Type B pancreatic cell (in vitro differentiated cells): ENCODE measurements around the gene KCNQ2. TPM values are rescaled to one million over a fixed set of nuclear protein-coding genes. Genes with fewer than 3 reads are reported as not detected.
A peak's percentile ranks its signal among the peaks of the same experiment; 100 is the strongest.

ENCODE experiments used
- DNase-seq: peaks from one replicate; pipeline ENCODE4 v3.0.0; 2021; ENCODE audit warnings: mixed read lengths; ENCODE audit not compliant: unreplicated experiment; ENCODE audit errors: extremely low spot score
- H3K27ac Mint-ChIP-seq: 2 replicates; pipeline ENCODE4 v1.8.0; 2021; ENCODE audit warnings: mild to moderate bottlenecking, mixed read lengths
- H3K27me3 Mint-ChIP-seq: 2 replicates; pipeline ENCODE4 v1.8.0; 2021; ENCODE audit warnings: mixed read lengths
- H3K36me3 Mint-ChIP-seq: 2 replicates; pipeline ENCODE4 v1.8.0; 2021; ENCODE audit warnings: mixed read lengths
- H3K4me1 Mint-ChIP-seq: one replicate; pipeline ENCODE4 v1.8.0; 2021; ENCODE audit warnings: mixed read lengths; ENCODE audit not compliant: unreplicated experiment
- H3K4me3 Mint-ChIP-seq: 2 replicates; pipeline ENCODE4 v1.8.0; 2021; ENCODE audit warnings: mild to moderate bottlenecking, mixed read lengths
- H3K9me3 Mint-ChIP-seq: 2 replicates; pipeline ENCODE4 v1.8.0; 2021; ENCODE audit warnings: mixed read lengths
- total RNA-seq: library from RNA; stranded (reverse); gene quantifications from 2 replicates; pipeline ENCODE4 v1.2.1, GENCODE V29; 2021; ENCODE audit warnings: low replicate concordance
- TF ChIP-seq, protein P1 (sequence below): fragments of 200-600 bp; sonication (generic); conservative IDR thresholded peaks from 2 replicates; pipeline ENCODE4 v1.5.0; 2021; ENCODE audit warnings: antibody characterized with exemption, mild to moderate bottlenecking

Gene KCNQ2
- total RNA-seq, 1 donor from 2014 or later, result 47.3 TPM

DNA sequence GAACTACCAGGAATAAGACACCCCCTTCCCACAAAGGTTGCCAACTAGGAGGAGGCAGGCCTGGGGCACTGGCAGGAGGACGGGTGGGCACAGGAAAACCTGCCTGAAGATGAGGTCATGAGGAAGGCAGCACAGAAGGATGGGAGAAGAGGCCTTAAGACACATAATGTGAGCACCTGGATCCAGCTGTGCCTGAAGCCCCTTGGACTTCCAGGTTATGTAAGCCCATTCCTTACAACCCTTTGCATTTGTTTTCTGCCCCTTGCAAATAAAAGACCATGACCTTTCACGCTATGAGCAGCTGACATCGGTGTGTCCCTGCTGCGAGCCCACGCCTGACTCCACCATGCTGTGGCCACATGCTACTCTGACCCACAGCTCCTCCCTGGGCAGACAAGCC lies 23.4 kb downstream of the KCNQ2 start:
- no peak for DNase-seq
- TF ChIP-seq, protein P1, sequence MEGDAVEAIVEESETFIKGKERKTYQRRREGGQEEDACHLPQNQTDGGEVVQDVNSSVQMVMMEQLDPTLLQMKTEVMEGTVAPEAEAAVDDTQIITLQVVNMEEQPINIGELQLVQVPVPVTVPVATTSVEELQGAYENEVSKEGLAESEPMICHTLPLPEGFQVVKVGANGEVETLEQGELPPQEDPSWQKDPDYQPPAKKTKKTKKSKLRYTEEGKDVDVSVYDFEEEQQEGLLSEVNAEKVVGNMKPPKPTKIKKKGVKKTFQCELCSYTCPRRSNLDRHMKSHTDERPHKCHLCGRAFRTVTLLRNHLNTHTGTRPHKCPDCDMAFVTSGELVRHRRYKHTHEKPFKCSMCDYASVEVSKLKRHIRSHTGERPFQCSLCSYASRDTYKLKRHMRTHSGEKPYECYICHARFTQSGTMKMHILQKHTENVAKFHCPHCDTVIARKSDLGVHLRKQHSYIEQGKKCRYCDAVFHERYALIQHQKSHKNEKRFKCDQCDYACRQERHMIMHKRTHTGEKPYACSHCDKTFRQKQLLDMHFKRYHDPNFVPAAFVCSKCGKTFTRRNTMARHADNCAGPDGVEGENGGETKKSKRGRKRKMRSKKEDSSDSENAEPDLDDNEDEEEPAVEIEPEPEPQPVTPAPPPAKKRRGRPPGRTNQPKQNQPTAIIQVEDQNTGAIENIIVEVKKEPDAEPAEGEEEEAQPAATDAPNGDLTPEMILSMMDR, result no peak
- no peaks in the 10 kb centered on the region for H3K9me3 Mint-ChIP-seq
- H3K4me3 Mint-ChIP-seq, result no peak overlapping the region
- H3K27me3 Mint-ChIP-seq, result peaks cover 2% of the 10 kb centered on the region
- no peaks in the 10 kb centered on the region for H3K36me3 Mint-ChIP-seq
- H3K27ac Mint-ChIP-seq, result no peak overlapping the region
- peaks cover 11% of the 10 kb centered on the region for H3K4me1 Mint-ChIP-seq

DNA sequence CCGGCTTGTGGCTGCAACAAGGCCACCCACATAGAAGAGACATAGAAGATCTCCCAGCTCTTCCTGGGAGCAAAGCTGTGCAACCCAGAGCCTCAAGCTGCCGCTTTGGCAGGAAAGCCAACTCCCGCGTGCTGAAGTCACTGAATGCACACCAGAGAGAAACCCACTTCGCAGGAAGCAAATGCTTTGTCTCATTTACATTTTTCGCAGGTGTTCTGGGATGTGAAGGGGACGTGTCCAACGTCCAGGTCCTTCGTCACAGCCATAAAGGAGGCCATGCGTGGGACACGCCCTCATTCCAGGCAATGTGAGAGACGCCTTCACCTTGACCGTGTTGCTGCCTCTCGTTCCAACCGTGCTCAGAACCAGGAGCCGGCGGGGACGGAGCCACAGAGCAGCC lies 24.4 kb downstream of the KCNQ2 start:
- TF ChIP-seq, protein P1, result no peak
- DNase-seq, result no peak
- Mint-ChIP-seq H3K4me3 (no peak overlapping the region), H3K27me3 (peaks cover 2% of the 10 kb centered on the region), H3K27ac (no peak overlapping the region), H3K9me3 (no peaks in the 10 kb centered on the region), H3K4me1 (peaks cover 11% of the 10 kb centered on the region), H3K36me3 (no peaks in the 10 kb centered on the region)

DNA sequence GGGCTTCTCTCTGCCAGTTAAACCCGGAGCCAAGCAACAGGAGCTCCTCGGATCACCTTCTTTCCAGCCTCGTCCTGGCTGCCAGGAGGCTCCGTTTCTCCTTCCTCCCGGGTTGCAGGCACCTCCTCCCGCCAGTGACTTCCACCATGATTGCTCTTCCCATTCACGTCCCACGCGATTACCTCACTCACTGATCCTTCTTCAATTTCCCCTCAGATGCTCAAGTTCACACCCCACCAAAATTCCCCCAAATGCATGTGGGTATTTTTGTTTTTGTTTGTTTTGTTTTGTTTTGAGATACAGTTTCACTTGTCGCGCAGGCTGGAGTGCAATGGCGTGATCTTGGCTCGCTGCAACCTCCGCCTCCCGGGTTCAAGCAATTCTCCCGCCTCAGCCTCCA lies 25.1 kb downstream of the KCNQ2 start:
- peaks cover 11% of the 10 kb centered on the region for H3K4me1 Mint-ChIP-seq
- H3K27ac Mint-ChIP-seq, result peak overlapping the region; percentile 50
- H3K4me3 Mint-ChIP-seq, result no peak overlapping the region
- no peaks in the 10 kb centered on the region for H3K9me3 Mint-ChIP-seq
- peaks cover 2% of the 10 kb centered on the region for H3K27me3 Mint-ChIP-seq
- no peak for DNase-seq
- no peaks in the 10 kb centered on the region for H3K36me3 Mint-ChIP-seq
- TF ChIP-seq, protein P1, result no peak

DNA sequence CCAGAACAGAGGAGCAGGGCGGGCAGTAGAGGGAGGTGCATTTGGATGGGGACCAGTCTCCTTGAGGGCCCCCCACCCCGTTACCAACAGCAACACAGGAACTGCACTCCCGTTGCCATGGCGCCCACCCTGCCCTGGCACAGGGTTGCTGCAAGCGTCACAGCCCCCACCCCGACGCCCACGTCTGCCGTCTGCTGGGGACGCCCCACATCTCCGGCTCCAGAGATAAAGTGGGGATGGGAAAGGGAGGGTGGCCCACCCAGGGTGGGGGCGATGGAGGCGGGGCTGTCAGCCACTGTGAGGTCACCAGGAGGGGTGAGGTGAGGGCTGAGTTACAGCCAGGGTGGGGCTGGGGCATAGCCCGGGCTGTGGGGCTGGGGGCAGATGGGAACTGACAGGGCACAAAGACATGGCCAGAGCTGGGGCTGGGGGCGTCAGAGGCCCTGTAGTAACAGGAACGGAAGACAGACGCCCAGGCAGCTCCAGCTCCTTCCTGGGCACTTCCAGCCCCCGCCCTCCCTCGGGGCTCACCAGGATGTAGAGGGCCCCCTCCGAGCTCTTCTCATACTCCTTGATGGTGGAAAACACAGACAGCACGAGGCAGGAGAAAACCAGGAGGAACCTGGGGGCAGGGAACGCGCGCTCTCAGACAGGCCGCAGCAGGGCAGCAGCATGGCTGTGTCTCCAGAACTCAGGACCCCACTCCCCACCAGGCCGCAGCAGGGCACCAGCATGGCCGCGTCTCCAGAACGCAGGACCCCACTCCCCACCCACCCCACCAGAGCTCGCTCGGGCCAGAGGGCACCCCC lies 26.0 kb downstream of the KCNQ2 start:
- Mint-ChIP-seq H3K4me3 (no peak overlapping the region), H3K36me3 (no peaks in the 10 kb centered on the region), H3K9me3 (no peaks in the 10 kb centered on the region), H3K4me1 (peaks cover 11% of the 10 kb centered on the region), H3K27ac (no peak overlapping the region), H3K27me3 (peaks cover 2% of the 10 kb centered on the region)
- no peak for DNase-seq
- TF ChIP-seq, protein P1, result no peak

DNA sequence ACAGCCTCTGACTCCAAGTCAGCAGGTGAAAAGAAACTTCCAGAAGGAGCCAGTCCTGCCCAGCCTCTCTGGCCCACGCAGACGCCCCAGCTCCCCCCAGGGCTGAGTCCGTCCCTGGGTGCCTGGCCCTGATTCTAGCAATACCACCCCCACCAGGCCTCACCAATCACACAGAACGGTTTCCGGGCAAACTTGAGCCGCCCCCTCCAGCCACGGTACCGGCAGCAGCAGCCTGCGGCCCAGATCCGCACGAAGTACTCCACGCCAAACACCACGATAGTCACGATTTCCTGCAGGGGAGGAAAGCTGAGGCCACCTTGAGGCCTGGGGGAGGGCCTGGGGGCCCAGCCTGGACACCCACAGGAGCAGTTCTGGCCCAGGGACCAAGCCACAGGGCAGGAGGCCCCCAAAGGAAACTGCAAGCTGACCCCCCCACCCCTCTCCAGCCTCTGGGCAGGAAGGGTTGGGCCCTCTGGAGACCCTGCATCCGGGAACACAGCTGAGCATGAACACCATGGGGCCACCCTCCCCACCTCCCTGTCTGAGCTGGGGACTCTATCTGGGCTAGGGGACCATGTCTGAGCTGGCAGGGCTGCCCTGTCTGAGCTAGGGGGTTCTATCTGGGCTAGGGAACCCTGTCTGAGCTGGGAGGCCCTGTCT lies 27.2 kb downstream of the KCNQ2 start:
- H3K4me3 Mint-ChIP-seq, result no peak overlapping the region
- peaks cover 2% of the 10 kb centered on the region for H3K27me3 Mint-ChIP-seq
- no peaks in the 10 kb centered on the region for H3K9me3 Mint-ChIP-seq
- H3K4me1 Mint-ChIP-seq, result peaks cover 15% of the 10 kb centered on the region
- DNase-seq, result no peak
- TF ChIP-seq, protein P1, result no peak
- H3K36me3 Mint-ChIP-seq, result no peaks in the 10 kb centered on the region
- H3K27ac Mint-ChIP-seq, result no peak overlapping the region
